ENCODE measurements around the gene FHL1. TPM values are rescaled to one million over a fixed set of nuclear protein-coding genes. Genes with fewer than 3 reads are reported as not detected.

Gene FHL1
- total and polyA plus RNA-seq, 2 of the 4 experiments (the other 2 are of a cell fraction): 69.4 to 72.9 TPM

GRCh38 chrX:136250191-136251040, 103.1 kb downstream of the FHL1 start:
- BruUV-seq (replicated peaks): TSS peak; percentile 41
- intact Hi-C loops (cut with micrococcal nuclease) (loop anchor here (5.0 to 10.0 kb wide), 2 partner anchors 247 to 594 kb away; partner anchors contain the start of gene HTATSF1), dilution Hi-C loops (cut with HindIII; ENCODE audit: low sequenced_read_pairs, unreplicated experiment) (no loop called here), in situ Hi-C loops (cut with MboI; ENCODE audit: low sequenced_read_pairs) (no loop called here)
- H3K36me3 ChIP-seq (ENCODE audit: control insufficient read depth, insufficient read depth, low read length): no peaks in the 10 kb centered on the region
- no peaks in the 10 kb centered on the region for H3K4me1 ChIP-seq (ENCODE audit: control insufficient read depth, insufficient read depth, low read length)
- WGBS, 2 experiments (ENCODE audit: extremely low coverage in 2 of 2, insufficient read length in 1 of 2): 16% methylated on average over 15 of the region's 53 CpGs; no CpG with 5 or more reads in 1 of the 2 experiments
- H3K9me3 ChIP-seq (ENCODE audit: control insufficient read depth, insufficient read depth, low read length): no peaks in the 10 kb centered on the region
- peak overlapping the region in 1 of 2 experiments; percentile 42; a peak in 2 of 4 replicates for H4K8ac ChIP-seq (ENCODE audit: low read depth in 2 of 2, low read length in 2 of 2)
- H2BK15ac ChIP-seq (ENCODE audit: low read depth, low read length): no peak overlapping the region
- peak overlapping the region; percentile 89 for H2AFZ ChIP-seq (replicated peaks; ENCODE audit: low read length, poor library complexity)
- H3K18ac ChIP-seq (ENCODE audit: low read depth, low read length): no peak overlapping the region
- H4K5ac ChIP-seq (ENCODE audit: low read depth, low read length): no peak overlapping the region
- peak; percentile 57 for ATAC-seq (ENCODE audit: low read depth)
- H3K4me2 ChIP-seq (ENCODE audit: low read depth, low read length): peak overlapping the region; percentile 84
- peaks cover 0 to 9% of the 10 kb centered on the region in 2 experiments; a peak in 3 of 4 replicates for H3K79me1 ChIP-seq (ENCODE audit: low read depth in 1 of 2, low read length in 2 of 2)
- POLR2A ChIA-PET (ENCODE audit: unreplicated experiment): no interaction called here
- TF ChIP-seq CTCF (conservative IDR thresholded peaks at IDR 0.05; ENCODE audit: low read depth, low read length) (no peak), NFE2L2 (IDR thresholded peaks at IDR 0.05; ENCODE audit: low read depth, low read length) (no peak), ELK1 (IDR thresholded peaks at IDR 0.05; ENCODE audit: borderline replicate concordance, low read depth, low read length) (no peak), CHD1 (IDR thresholded peaks at IDR 0.05; ENCODE audit: low read depth, low read length) (no peak), MAFK (IDR thresholded peaks at IDR 0.05; ENCODE audit: low read depth, low read length) (no peak), SMC3 (IDR thresholded peaks at IDR 0.05; ENCODE audit: low read depth, low read length) (no peak), USF2 (IDR thresholded peaks at IDR 0.05; ENCODE audit: low read depth, low read length) (no peak)
- H3K4me3 ChIP-seq (ENCODE audit: insufficient read depth, low read depth, low read length): peak overlapping the region; percentile 91
- H2AK5ac ChIP-seq (ENCODE audit: low read depth, low read length): no peak overlapping the region
- peak overlapping the region; percentile 61 for H3K27ac ChIP-seq (ENCODE audit: insufficient read depth, low read length)
- H3K23ac ChIP-seq (ENCODE audit: low read depth, low read length): 0 out of 2 replicates have a peak overlapping the region, but pooled peaks have one; percentile 13
- peak overlapping the region; percentile 40; the same call in 1 of the 2 replicates for H2BK120ac ChIP-seq (ENCODE audit: low read depth, low read length)
- H4K20me1 ChIP-seq (ENCODE audit: insufficient read depth, low read length): no peaks in the 10 kb centered on the region
- peak overlapping the region; percentile 5; the same call in 1 of the 2 replicates for H3K56ac ChIP-seq (ENCODE audit: extremely low read depth, insufficient read depth, low read length)
- peak overlapping the region; percentile 92 for H2AK9ac ChIP-seq (replicated peaks; ENCODE audit: low read depth, low read length, poor library complexity)
- CTCF ChIA-PET: no interaction called here
- H3K14ac ChIP-seq (replicated peaks; ENCODE audit: low read depth, low read length): peak overlapping the region; percentile 76
- no peak overlapping the region for H4K91ac ChIP-seq (ENCODE audit: insufficient read depth, low read depth, low read length)
- peak overlapping the region; percentile 25; the same call in 1 of the 2 replicates for H3K4ac ChIP-seq (ENCODE audit: low read depth, low read length)
- H3K27me3 ChIP-seq (ENCODE audit: control insufficient read depth, insufficient read depth, low read length): no peaks in the 10 kb centered on the region
- no peaks in the 10 kb centered on the region for H3K9me1 ChIP-seq (ENCODE audit: insufficient read depth, low read length)
- peak overlapping the region; percentile 69 for H2BK5ac ChIP-seq (ENCODE audit: low read depth, low read length, poor library complexity, severe bottlenecking)
- no peak overlapping the region for H2BK20ac ChIP-seq (ENCODE audit: low read depth, low read length)
- peak overlapping the region; percentile 82 for H3K9ac ChIP-seq (ENCODE audit: low read depth, low read length)
- DNase-seq: no peak
